HG03108 (cell line): ENCODE data around the gene HSPA12B.

Experiments used
- ATAC-seq: cut with Tn5 transposase; IDR thresholded peaks from one replicate; pipeline ENCODE4 v1.9.1; 2021; ENCODE audit warnings: moderate library complexity; ENCODE audit not compliant: unreplicated experiment

HSPA12B gene

GRCh38 chr20:3729378-3729777 lies 3.1 kb upstream of the HSPA12B start:
- no peak for ATAC-seq

- no peak for ATAC-seq
Observed at GRCh38 chr20:3729811-3730540, 2.5 kb upstream of the HSPA12B start.

- ATAC-seq, result no peak
Observed at GRCh38 chr20:3730803-3731672, 1.4 kb upstream of the HSPA12B start.

- no peak for ATAC-seq
Observed at GRCh38 chr20:3731944-3732326, 550 bp upstream of the HSPA12B start.

GRCh38 chr20:3733119-3733995 lies 872 bp downstream of the HSPA12B start:
- ATAC-seq, result no peak

- no peak for ATAC-seq
Observed at GRCh38 chr20:3734111-3734843, 1.8 kb downstream of the HSPA12B start.

GRCh38 chr20:3735768-3736167 lies 3.3 kb downstream of the HSPA12B start:
- no peak for ATAC-seq

GRCh38 chr20:3738111-3739053 lies 5.9 kb downstream of the HSPA12B start:
- no peak for ATAC-seq

- ATAC-seq, result no peak
Observed at GRCh38 chr20:3739054-3739925, 6.8 kb downstream of the HSPA12B start.

- ATAC-seq, result no peak
Observed at GRCh38 chr20:3739926-3740451, 7.5 kb downstream of the HSPA12B start.

- no peak for ATAC-seq
Observed at GRCh38 chr20:3740615-3741301, 8.3 kb downstream of the HSPA12B start.

GRCh38 chr20:3741836-3742458 lies 9.5 kb downstream of the HSPA12B start:
- ATAC-seq, result no peak

- ATAC-seq, result no peak
Observed at GRCh38 chr20:3743251-3743650, 10.8 kb downstream of the HSPA12B start.

GRCh38 chr20:3744037-3744436 lies 11.6 kb downstream of the HSPA12B start:
- no peak for ATAC-seq

GRCh38 chr20:3744806-3745685 lies 12.6 kb downstream of the HSPA12B start:
- no peak for ATAC-seq

- no peak for ATAC-seq
Observed at GRCh38 chr20:3745686-3746173, 13.2 kb downstream of the HSPA12B start.
